Mesothelial cell of epicardium (in vitro differentiated cells): ENCODE data around the gene LIN28A. TPM values are rescaled to one million over a fixed set of nuclear protein-coding genes. Genes with fewer than 3 reads are reported as not detected.

Source experiments
- DNase-seq, 2 experiments: peaks; one replicate each; pipeline ENCODE4 v3.0.0; 2021; ENCODE audit warnings: low spot score in 2 of 2; ENCODE audit not compliant: unreplicated experiment in 2 of 2
- H3K27ac Mint-ChIP-seq: 2 replicates; pipeline ENCODE4 v1.8.0; 2021; ENCODE audit warnings: mixed read lengths
- H3K27me3 Mint-ChIP-seq: 2 replicates; pipeline ENCODE4 v1.8.0; 2021; ENCODE audit warnings: low read depth, mixed read lengths
- H3K36me3 Mint-ChIP-seq: 2 replicates; pipeline ENCODE4 v1.8.0; 2021; ENCODE audit warnings: mixed read lengths
- H3K4me1 Mint-ChIP-seq: 2 replicates; pipeline ENCODE4 v1.8.0; 2021; ENCODE audit warnings: mixed read lengths
- H3K4me3 Mint-ChIP-seq: 2 replicates; pipeline ENCODE4 v1.8.0; 2021; ENCODE audit warnings: mild to moderate bottlenecking, moderate library complexity, mixed read lengths
- H3K9me3 Mint-ChIP-seq: 2 replicates; pipeline ENCODE4 v1.8.0; 2021; ENCODE audit warnings: mixed read lengths
- total RNA-seq: library from RNA; stranded (reverse); gene quantifications from 3 replicates; pipeline ENCODE4 v1.2.1, GENCODE V29; 2021
- TF ChIP-seq, protein P1 (sequence below): fragments of 200-600 bp; sonication (generic); IDR thresholded peaks from one replicate; pipeline ENCODE4 v1.5.0; 2021; ENCODE audit warnings: antibody characterized with exemption; ENCODE audit not compliant: unreplicated experiment

Gene LIN28A
- total RNA-seq, 1 donor from 2014 or later, result 0.09 TPM

DNA sequence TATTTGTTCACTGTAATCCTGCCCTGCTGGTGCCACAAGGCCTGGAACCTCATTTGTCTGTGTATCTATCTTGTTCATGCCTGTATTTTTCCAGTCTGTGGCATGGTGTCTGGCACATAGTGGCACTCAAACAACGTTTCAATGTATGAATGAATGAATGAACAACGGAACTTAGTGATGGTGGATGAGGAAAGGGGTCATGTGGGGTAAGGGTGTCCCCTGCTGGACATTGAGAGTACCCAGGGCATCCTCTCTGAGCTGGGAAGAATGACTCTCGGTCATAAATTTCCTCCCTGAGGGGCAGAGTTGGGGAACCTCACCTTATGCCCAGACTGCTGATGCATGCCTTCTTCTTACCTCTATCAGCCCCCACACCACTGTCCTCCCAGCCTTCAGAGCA lies 19.2 kb upstream of the LIN28A start:
- TF ChIP-seq, protein P1, sequence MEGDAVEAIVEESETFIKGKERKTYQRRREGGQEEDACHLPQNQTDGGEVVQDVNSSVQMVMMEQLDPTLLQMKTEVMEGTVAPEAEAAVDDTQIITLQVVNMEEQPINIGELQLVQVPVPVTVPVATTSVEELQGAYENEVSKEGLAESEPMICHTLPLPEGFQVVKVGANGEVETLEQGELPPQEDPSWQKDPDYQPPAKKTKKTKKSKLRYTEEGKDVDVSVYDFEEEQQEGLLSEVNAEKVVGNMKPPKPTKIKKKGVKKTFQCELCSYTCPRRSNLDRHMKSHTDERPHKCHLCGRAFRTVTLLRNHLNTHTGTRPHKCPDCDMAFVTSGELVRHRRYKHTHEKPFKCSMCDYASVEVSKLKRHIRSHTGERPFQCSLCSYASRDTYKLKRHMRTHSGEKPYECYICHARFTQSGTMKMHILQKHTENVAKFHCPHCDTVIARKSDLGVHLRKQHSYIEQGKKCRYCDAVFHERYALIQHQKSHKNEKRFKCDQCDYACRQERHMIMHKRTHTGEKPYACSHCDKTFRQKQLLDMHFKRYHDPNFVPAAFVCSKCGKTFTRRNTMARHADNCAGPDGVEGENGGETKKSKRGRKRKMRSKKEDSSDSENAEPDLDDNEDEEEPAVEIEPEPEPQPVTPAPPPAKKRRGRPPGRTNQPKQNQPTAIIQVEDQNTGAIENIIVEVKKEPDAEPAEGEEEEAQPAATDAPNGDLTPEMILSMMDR, result no peak
- no peaks in the 10 kb centered on the region for H3K27me3 Mint-ChIP-seq
- H3K9me3 Mint-ChIP-seq, result no peaks in the 10 kb centered on the region
- no peak overlapping the region for H3K27ac Mint-ChIP-seq
- H3K36me3 Mint-ChIP-seq, result no peaks in the 10 kb centered on the region
- H3K4me3 Mint-ChIP-seq, result no peak overlapping the region
- no peaks in the 10 kb centered on the region for H3K4me1 Mint-ChIP-seq
- DNase-seq, result no peak

DNA sequence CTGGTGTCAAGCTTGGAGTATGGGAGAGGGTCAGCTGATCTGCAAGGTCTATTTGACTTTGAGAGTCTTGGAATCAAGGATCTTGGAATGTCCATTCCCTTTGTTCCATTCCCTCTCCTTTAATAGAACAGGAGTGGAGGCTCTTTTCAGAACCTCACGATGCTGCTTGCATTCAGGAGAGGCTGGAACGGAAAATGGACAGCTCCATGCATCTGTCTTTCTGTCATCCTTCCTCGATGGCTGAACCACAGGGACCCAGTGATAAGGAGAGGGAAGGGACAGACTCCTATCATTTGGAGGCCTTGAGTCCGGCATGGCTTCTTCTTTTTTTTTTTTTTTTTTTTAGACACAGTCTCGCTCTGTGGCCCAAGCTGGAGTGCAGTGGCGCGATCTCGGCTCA lies 14.9 kb upstream of the LIN28A start:
- H3K27ac Mint-ChIP-seq, result no peak overlapping the region

DNA sequence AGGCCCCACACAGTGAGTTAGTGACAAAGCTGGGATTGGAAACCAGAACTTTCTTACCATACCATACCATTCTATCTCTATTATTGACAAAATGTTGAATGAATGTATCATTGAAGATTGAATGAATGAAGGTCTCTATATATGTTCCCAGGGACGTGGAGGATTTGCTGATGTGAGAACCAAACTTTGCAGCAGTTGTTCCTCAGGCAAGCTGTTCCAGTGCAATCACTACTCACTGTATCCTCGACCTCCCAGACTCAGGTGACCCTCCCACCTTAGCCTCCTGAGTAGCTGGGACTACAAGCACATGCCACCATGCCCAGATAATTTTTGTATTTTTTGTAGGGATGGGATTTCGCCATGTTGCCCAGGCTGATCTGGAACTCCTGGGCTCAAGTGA lies 11.6 kb upstream of the LIN28A start:
- Mint-ChIP-seq H3K27me3 (no peaks in the 10 kb centered on the region), H3K4me1 (peaks cover 2% of the 10 kb centered on the region), H3K4me3 (no peak overlapping the region), H3K9me3 (no peaks in the 10 kb centered on the region), H3K36me3 (no peaks in the 10 kb centered on the region), H3K27ac (no peak overlapping the region)
- TF ChIP-seq, protein P1, result no peak
- no peak for DNase-seq

More for the DNA sequence above, 14.9 kb upstream of the LIN28A start:
- no peaks in the 10 kb centered on the region for H3K9me3 Mint-ChIP-seq
- no peak for DNase-seq
- H3K27me3 Mint-ChIP-seq, result no peaks in the 10 kb centered on the region
- H3K4me1 Mint-ChIP-seq, result no peaks in the 10 kb centered on the region
- no peak overlapping the region for H3K4me3 Mint-ChIP-seq
- TF ChIP-seq, protein P1, result no peak
- no peaks in the 10 kb centered on the region for H3K36me3 Mint-ChIP-seq

DNA sequence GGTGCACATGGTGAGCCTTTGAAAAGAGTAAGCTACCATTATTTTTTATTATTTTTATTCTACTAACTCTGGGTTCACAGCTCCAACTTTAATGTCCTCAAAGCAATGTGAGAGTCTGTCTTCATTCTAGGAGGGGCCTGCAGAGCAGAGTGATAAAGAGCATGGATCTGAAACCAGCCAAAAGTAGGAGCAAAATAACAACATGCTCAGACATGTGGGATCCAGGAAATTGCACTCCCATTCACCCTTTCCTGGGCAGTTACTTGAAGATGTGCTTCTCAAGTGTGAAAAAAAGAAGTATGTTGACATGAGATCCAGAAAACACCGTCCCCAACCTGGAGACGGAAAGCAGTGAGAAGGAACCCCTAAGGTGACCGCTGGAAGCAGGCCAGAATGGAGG lies 8.7 kb upstream of the LIN28A start:
- no peak overlapping the region for H3K27ac Mint-ChIP-seq
- TF ChIP-seq, protein P1, result no peak
- no peak for DNase-seq
- no peak overlapping the region for H3K4me3 Mint-ChIP-seq
- H3K27me3 Mint-ChIP-seq, result no peaks in the 10 kb centered on the region
- peaks cover 2% of the 10 kb centered on the region for H3K4me1 Mint-ChIP-seq
- no peaks in the 10 kb centered on the region for H3K9me3 Mint-ChIP-seq
- no peaks in the 10 kb centered on the region for H3K36me3 Mint-ChIP-seq

DNA sequence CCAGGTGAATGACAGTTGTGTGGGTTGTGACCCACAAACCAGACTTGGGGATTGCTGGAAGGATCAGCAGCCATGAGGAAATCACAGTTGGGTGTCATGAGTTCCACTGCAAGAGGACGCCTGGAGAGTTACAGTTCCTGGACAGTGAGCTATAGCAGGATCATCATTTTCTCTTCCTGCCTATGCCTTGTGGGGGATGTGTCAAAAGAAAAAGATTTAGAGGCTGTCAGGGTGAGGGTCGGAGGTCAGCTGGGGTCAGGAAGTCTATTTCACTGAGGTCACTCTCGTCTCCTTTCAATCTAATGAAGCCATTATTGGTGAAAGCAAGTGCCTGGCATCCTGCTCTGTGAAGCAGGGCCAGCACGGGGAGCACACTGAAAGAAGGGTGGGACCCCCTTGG lies 7.0 kb upstream of the LIN28A start:
- no peaks in the 10 kb centered on the region for H3K36me3 Mint-ChIP-seq
- TF ChIP-seq, protein P1, result no peak
- H3K27me3 Mint-ChIP-seq, result peaks cover 3% of the 10 kb centered on the region
- H3K27ac Mint-ChIP-seq, result no peak overlapping the region
- no peak overlapping the region for H3K4me3 Mint-ChIP-seq
- no peaks in the 10 kb centered on the region for H3K9me3 Mint-ChIP-seq
- H3K4me1 Mint-ChIP-seq, result peaks cover 4% of the 10 kb centered on the region
- DNase-seq, result no peak

DNA sequence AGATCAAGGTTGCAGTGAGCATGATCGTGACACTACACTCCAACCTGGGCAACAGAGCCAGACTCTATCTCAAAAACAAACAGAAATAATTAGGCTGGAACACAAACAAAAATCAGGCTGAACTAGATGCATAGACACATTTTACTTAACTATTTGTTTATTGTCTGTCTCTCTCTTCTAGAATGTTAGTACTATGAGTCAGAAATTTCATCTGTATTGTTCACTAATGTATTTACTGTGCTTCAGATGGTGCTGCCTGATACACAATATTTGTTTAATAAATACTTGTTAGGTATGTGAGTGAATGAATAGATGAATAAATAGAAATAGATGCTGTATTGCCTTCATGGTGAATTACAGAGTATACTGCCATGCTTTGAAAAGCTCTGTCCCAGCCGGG lies 6.0 kb upstream of the LIN28A start:
- TF ChIP-seq, protein P1, result no peak
- DNase-seq, result no peak
- no peak overlapping the region for H3K27ac Mint-ChIP-seq

More for the DNA sequence above, 6.0 kb upstream of the LIN28A start:
- H3K4me3 Mint-ChIP-seq, result no peak overlapping the region
- no peaks in the 10 kb centered on the region for H3K36me3 Mint-ChIP-seq
- no peaks in the 10 kb centered on the region for H3K9me3 Mint-ChIP-seq
- peaks cover 11% of the 10 kb centered on the region for H3K4me1 Mint-ChIP-seq
- H3K27me3 Mint-ChIP-seq, result peaks cover 13% of the 10 kb centered on the region
